ENCODE measurements around the gene SNX20. TPM values are rescaled to one million over a fixed set of nuclear protein-coding genes. Genes with fewer than 3 reads are reported as not detected.

SNX20 gene
- total and polyA plus RNA-seq, 2 donors (not counting 3 experiments of a cell fraction or from before 2014, with no cell fraction given) = not detected

- H3K4me1 ChIP-seq (ENCODE audit: control insufficient read depth, extremely low read depth, insufficient read depth, low read length) = no peaks in the 10 kb centered on the region
- H3K36me3 ChIP-seq (ENCODE audit: control insufficient read depth in 2 of 2, extremely low read depth in 1 of 2, insufficient read depth in 2 of 2, low read length in 2 of 2) = no peaks in the 10 kb centered on the region
- H3K4me2 ChIP-seq (ENCODE audit: insufficient read depth, low read length) = no peak overlapping the region
- BruUV-seq (replicated peaks) = no TSS peak
- ChIA-PET CTCF (interaction anchor here (1.1 to 1.4 kb wide), 2 partner anchors 20 to 52 kb away, joined by 3 to 4 read pairs; no protein-coding TSS in a partner anchor), POLR2A (no interaction called here)
- no peaks in the 10 kb centered on the region for H3K27me3 ChIP-seq (ENCODE audit: control insufficient read depth in 2 of 2, insufficient read depth in 2 of 2, low read length in 2 of 2)
- H3K27ac ChIP-seq (ENCODE audit: insufficient read depth, low read depth, low read length) = no peak overlapping the region
- H4K20me1 ChIP-seq (replicated peaks; ENCODE audit: control insufficient read depth, extremely low read depth, insufficient read depth, low read length) = no peaks in the 10 kb centered on the region
- no peaks in the 10 kb centered on the region for H3K9me3 ChIP-seq (replicated peaks; ENCODE audit: control insufficient read depth, insufficient read depth, low read length)
- H3K79me2 ChIP-seq (ENCODE audit: control insufficient read depth, insufficient read depth, low read length) = no peaks in the 10 kb centered on the region
- no peaks in the 10 kb centered on the region for H3K9me1 ChIP-seq (replicated peaks; ENCODE audit: control insufficient read depth, extremely low read depth, insufficient read depth, low read length)
- no peak for FAIRE-seq
- dilution Hi-C loops (cut with MboI; ENCODE audit: extremely low pct_ligation_motif_present, low sequenced_read_pairs) = no loop called here
- no peak overlapping the region for H2AFZ ChIP-seq (ENCODE audit: low read depth, low read length)
- H3K4me3 ChIP-seq (replicated peaks in 1 of 3; ENCODE audit: insufficient read depth in 1 of 3, low read depth in 1 of 3, low read length in 3 of 3) = no peak overlapping the region
- intact Hi-C loops (cut with micrococcal nuclease) = no loop called here
- H3K9ac ChIP-seq (replicated peaks; ENCODE audit: extremely low read depth, insufficient read depth, low read length) = no peak overlapping the region
- no peak for DNase-seq (ENCODE audit: low read depth, low spot score)
- TF ChIP-seq FOS (IDR thresholded peaks at IDR 0.05; ENCODE audit: borderline replicate concordance, insufficient read depth, low read length) (no peak), GATA2 (IDR thresholded peaks at IDR 0.05; ENCODE audit: insufficient read depth, insufficient read length, low read depth, low read length) (no peak), POLR2AphosphoS5 (IDR thresholded peaks at IDR 0.05; ENCODE audit: insufficient read depth, low read depth, low read length) (no peak), MAX (IDR thresholded peaks at IDR 0.05; ENCODE audit: insufficient read depth, insufficient read length) (no peak), JUN (IDR thresholded peaks at IDR 0.05; ENCODE audit: borderline replicate concordance, insufficient read depth, insufficient read length, low read depth) (no peak), POLR2A (IDR thresholded peaks at IDR 0.05; ENCODE audit: low read depth, low read length) (no peak), MYC (IDR thresholded peaks at IDR 0.05; ENCODE audit: low read depth, low read length) (no peak), EZH2 (IDR thresholded peaks at IDR 0.05; ENCODE audit: borderline replicate concordance, low read depth, low read length, severe bottlenecking) (no peak), CTCF (IDR thresholded peaks at IDR 0.05; ENCODE audit: extremely low read depth in 1 of 2, insufficient read depth in 1 of 2, low read depth in 1 of 2, low read length in 2 of 2) (no peak)
These were observed 35.4 kb downstream of the SNX20 start for GRCh38 chr16:50645563-50646220.
